HepG2 (cell line): ENCODE measurements around the gene MXRA7. TPM values are rescaled to one million over a fixed set of nuclear protein-coding genes. Genes with fewer than 3 reads are reported as not detected.
A peak's percentile ranks its signal among the peaks of the same experiment; 100 is the strongest.

ENCODE experiments used
- EEA1 ChIP-seq: sonication (generic); formaldehyde crosslinking; IDR thresholded peaks from 2 replicates; pipeline ENCODE4 v1.5.1; 2020; ENCODE audit warnings: mild to moderate bottlenecking, missing genetic modification reagents, borderline replicate concordance
- KLF9 ChIP-seq: IDR thresholded peaks from 2 replicates; pipeline ENCODE4 v1.6.1; 2016; ENCODE audit warnings: low read depth
- MZF1 ChIP-seq: sonication (generic); formaldehyde crosslinking; IDR thresholded peaks from 2 replicates; pipeline ENCODE4 v1.8.1; 2023; ENCODE audit warnings: mild to moderate bottlenecking, missing genetic modification reagents, borderline replicate concordance
- NFE2 ChIP-seq: sonication (generic); formaldehyde crosslinking; IDR thresholded peaks from 2 replicates; pipeline ENCODE4 v1.4.0; 2020; ENCODE audit warnings: missing genetic modification reagents
- PAF1 ChIP-seq: IDR thresholded peaks from 2 replicates; pipeline ENCODE4 v1.6.1; 2016; ENCODE audit warnings: missing genetic modification reagents, missing compliant biosample characterization
- PLRG1 ChIP-seq: fragments of 450-650 bp; conservative IDR thresholded peaks from 2 replicates; pipeline ENCODE4 v1.6.1; 2016
- POLR2G ChIP-seq: fragments of 200-400 bp; formaldehyde crosslinking; IDR thresholded peaks from 2 replicates; pipeline ENCODE4 v1.6.1; 2018; ENCODE audit warnings: mild to moderate bottlenecking, low read depth, low read length, moderate library complexity
- SATB2 ChIP-seq: sonication (generic); formaldehyde crosslinking; IDR thresholded peaks from 2 replicates; pipeline ENCODE4 v1.5.0; 2020; ENCODE audit warnings: missing genetic modification reagents
- SMAD9 ChIP-seq: sonication (generic); formaldehyde crosslinking; IDR thresholded peaks from 2 replicates; pipeline ENCODE4 v1.5.1; 2020; ENCODE audit warnings: mild to moderate bottlenecking, missing genetic modification reagents
- ZBTB20 ChIP-seq: sonication (generic); formaldehyde crosslinking; IDR thresholded peaks from 2 replicates; pipeline ENCODE4 v1.8.1; 2023; ENCODE audit warnings: missing genetic modification reagents, low read depth, mild to moderate bottlenecking, borderline replicate concordance
- ZNF101 ChIP-seq: sonication (generic); formaldehyde crosslinking; IDR thresholded peaks from 2 replicates; pipeline ENCODE4 v1.4.0; 2020; ENCODE audit warnings: mild to moderate bottlenecking, low read depth, missing genetic modification reagents, borderline replicate concordance
- ZNF7 ChIP-seq: IDR thresholded peaks from 2 replicates; pipeline ENCODE4 v1.6.1; 2016; ENCODE audit warnings: missing biosample characterization, missing genetic modification reagents
- ZNF746 ChIP-seq: sonication (generic); formaldehyde crosslinking; IDR thresholded peaks from 2 replicates; pipeline ENCODE4 v1.8.0; 2022; ENCODE audit warnings: mild to moderate bottlenecking, missing genetic modification reagents
- polyA plus RNA-seq, 8 experiments: library from polyadenylated mRNA; depleted of rRNA in 3 of 8; stranded (reverse) in 7 of 8; unstranded in 1 of 8; fragments of >200 nt; fragmentation: Illumina TruSeq in 4 of 8; extraction: Trizol in 4 of 8; gene quantifications; 2 replicates each; pipeline versions ENCODE4 v1.2.1 to v1.2.3, GENCODE V29; 2011 to 2016; ENCODE audit warnings: low read depth in 4 of 8, missing spikeins in 1 of 8, mixed read lengths in 1 of 8; ENCODE audit not compliant: insufficient read depth in 1 of 8
- total RNA-seq, 5 experiments: library from RNA; depleted of rRNA; stranded (reverse); fragments of >200 nt; fragmentation: Illumina TruSeq; extraction: Trizol; gene quantifications; 2 replicates each; pipeline ENCODE4 v1.2.3, GENCODE V29; 2016; ENCODE audit warnings: low read depth in 1 of 5
- TF ChIP-seq, protein P1 (sequence below): IDR thresholded peaks from 2 replicates; pipeline ENCODE4 v1.6.1; 2016; ENCODE audit warnings: low read depth, missing genetic modification reagents, missing compliant biosample characterization
- TF ChIP-seq, protein P2 (sequence below): sonication (generic); formaldehyde crosslinking; IDR thresholded peaks from 2 replicates; pipeline ENCODE4 v1.5.0; 2020; ENCODE audit warnings: mild to moderate bottlenecking, missing genetic modification reagents, borderline replicate concordance
- TF ChIP-seq, protein P3 (sequence below): sonication (generic); formaldehyde crosslinking; IDR thresholded peaks from 2 replicates; pipeline ENCODE4 v1.5.1; 2020; ENCODE audit warnings: mild to moderate bottlenecking, missing genetic modification reagents, borderline replicate concordance
- TF ChIP-seq, protein P4 (sequence below): sonication (generic); formaldehyde crosslinking; IDR thresholded peaks from 2 replicates; pipeline ENCODE4 v1.5.0; 2020; ENCODE audit warnings: mild to moderate bottlenecking, missing genetic modification reagents

The MXRA7 gene
- total and polyA plus RNA-seq, 2 of the 13 experiments (the other 11 are each of a cell fraction or from before 2014, with no cell fraction given), result 44.8 to 112 TPM

DNA sequence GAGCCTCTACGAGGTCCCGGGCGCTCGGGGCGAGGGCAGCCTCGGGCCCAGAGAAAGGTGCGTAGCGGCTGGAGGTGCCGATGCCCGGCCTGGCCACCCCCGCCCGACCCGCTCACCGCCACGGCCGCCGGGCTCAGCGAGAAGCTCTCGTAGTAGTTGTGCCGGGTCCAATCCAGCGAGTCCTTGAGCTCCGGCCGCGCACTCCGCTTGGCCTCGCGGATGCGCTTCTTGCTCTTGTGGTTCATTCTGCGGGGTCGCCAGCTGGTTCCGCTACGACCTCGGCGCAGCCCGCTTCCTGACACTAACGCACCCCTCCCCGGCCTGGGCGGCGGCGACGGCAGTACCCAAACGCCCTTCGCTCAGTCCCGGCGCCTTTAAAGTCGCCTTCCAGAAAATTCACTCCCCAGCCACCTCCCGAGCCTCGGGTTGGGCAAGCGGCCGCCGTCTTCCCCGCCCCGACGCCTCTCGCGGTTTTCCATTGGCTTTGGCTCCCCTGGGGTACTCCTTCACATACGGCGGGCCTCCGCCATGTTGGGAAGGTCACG lies 15.5 kb upstream of the MXRA7 start, which contains the start of gene JMJD6 (continued):
- TF ChIP-seq, protein P1, sequence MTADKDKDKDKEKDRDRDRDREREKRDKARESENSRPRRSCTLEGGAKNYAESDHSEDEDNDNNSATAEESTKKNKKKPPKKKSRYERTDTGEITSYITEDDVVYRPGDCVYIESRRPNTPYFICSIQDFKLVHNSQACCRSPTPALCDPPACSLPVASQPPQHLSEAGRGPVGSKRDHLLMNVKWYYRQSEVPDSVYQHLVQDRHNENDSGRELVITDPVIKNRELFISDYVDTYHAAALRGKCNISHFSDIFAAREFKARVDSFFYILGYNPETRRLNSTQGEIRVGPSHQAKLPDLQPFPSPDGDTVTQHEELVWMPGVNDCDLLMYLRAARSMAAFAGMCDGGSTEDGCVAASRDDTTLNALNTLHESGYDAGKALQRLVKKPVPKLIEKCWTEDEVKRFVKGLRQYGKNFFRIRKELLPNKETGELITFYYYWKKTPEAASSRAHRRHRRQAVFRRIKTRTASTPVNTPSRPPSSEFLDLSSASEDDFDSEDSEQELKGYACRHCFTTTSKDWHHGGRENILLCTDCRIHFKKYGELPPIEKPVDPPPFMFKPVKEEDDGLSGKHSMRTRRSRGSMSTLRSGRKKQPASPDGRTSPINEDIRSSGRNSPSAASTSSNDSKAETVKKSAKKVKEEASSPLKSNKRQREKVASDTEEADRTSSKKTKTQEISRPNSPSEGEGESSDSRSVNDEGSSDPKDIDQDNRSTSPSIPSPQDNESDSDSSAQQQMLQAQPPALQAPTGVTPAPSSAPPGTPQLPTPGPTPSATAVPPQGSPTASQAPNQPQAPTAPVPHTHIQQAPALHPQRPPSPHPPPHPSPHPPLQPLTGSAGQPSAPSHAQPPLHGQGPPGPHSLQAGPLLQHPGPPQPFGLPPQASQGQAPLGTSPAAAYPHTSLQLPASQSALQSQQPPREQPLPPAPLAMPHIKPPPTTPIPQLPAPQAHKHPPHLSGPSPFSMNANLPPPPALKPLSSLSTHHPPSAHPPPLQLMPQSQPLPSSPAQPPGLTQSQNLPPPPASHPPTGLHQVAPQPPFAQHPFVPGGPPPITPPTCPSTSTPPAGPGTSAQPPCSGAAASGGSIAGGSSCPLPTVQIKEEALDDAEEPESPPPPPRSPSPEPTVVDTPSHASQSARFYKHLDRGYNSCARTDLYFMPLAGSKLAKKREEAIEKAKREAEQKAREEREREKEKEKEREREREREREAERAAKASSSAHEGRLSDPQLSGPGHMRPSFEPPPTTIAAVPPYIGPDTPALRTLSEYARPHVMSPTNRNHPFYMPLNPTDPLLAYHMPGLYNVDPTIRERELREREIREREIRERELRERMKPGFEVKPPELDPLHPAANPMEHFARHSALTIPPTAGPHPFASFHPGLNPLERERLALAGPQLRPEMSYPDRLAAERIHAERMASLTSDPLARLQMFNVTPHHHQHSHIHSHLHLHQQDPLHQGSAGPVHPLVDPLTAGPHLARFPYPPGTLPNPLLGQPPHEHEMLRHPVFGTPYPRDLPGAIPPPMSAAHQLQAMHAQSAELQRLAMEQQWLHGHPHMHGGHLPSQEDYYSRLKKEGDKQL (CRISPR knock-in tag), result 0 out of 2 replicates have a peak, but pooled peaks have one; percentile 31
- TF ChIP-seq ZNF101 (no peak), MZF1 (CRISPR knock-in tag) (no peak), EEA1 (no peak), KLF9 (CRISPR knock-in tag) (no peak; the same call in 1 of the 2 replicates), SATB2 (CRISPR knock-in tag) (0 out of 2 replicates have a peak, but pooled peaks have one; percentile 19), ZNF7 (CRISPR knock-in tag) (no peak), NFE2 (no peak), PLRG1 (no peak), ZNF746 (CRISPR knock-in tag) (peak; percentile 70; the same call in 1 of the 2 replicates), ZBTB20 (CRISPR knock-in tag) (no peak), PAF1 (no peak), SMAD9 (no peak), POLR2G (peak; percentile 84)
- TF ChIP-seq, protein P2, sequence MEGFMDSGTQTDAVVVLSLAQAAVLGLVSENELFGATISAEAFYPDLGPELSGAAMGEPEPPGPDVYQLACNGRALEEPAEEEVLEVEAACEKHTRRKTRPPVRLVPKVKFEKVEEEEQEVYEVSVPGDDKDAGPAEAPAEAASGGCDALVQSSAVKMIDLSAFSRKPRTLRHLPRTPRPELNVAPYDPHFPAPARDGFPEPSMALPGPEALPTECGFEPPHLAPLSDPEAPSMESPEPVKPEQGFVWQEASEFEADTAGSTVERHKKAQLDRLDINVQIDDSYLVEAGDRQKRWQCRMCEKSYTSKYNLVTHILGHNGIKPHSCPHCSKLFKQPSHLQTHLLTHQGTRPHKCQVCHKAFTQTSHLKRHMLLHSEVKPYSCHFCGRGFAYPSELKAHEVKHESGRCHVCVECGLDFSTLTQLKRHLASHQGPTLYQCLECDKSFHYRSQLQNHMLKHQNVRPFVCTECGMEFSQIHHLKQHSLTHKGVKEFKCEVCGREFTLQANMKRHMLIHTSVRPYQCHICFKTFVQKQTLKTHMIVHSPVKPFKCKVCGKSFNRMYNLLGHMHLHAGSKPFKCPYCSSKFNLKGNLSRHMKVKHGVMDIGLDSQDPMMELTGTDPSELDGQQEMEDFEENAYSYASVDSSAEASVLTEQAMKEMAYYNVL (CRISPR knock-in tag), result peak; percentile 81
- TF ChIP-seq, protein P3, sequence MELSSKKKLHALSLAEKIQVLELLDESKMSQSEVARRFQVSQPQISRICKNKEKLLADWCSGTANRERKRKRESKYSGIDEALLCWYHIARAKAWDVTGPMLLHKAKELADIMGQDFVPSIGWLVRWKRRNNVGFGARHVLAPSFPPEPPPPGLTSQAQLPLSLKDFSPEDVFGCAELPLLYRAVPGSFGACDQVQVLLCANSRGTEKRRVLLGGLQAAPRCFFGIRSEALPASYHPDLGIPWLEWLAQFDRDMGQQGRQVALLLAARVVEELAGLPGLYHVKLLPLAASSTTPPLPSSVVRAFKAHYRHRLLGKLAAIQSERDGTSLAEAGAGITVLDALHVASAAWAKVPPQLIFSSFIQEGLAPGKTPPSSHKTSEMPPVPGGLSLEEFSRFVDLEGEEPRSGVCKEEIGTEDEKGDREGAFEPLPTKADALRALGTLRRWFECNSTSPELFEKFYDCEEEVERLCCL (CRISPR knock-in tag), result no peak; the same call in 1 of the 2 replicates
- TF ChIP-seq, protein P4, sequence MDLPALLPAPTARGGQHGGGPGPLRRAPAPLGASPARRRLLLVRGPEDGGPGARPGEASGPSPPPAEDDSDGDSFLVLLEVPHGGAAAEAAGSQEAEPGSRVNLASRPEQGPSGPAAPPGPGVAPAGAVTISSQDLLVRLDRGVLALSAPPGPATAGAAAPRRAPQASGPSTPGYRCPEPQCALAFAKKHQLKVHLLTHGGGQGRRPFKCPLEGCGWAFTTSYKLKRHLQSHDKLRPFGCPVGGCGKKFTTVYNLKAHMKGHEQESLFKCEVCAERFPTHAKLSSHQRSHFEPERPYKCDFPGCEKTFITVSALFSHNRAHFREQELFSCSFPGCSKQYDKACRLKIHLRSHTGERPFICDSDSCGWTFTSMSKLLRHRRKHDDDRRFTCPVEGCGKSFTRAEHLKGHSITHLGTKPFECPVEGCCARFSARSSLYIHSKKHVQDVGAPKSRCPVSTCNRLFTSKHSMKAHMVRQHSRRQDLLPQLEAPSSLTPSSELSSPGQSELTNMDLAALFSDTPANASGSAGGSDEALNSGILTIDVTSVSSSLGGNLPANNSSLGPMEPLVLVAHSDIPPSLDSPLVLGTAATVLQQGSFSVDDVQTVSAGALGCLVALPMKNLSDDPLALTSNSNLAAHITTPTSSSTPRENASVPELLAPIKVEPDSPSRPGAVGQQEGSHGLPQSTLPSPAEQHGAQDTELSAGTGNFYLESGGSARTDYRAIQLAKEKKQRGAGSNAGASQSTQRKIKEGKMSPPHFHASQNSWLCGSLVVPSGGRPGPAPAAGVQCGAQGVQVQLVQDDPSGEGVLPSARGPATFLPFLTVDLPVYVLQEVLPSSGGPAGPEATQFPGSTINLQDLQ (CRISPR knock-in tag), result peak; percentile 63; the same call in 1 of the 2 replicates
